Measurements from ENCODE around the gene ANO1. TPM values are rescaled to one million over a fixed set of nuclear protein-coding genes. Genes with fewer than 3 reads are reported as not detected.

ANO1 gene
- total RNA-seq (ENCODE audit: low replicate concordance): 0.36 TPM in 1 of 2 replicates, not detected in the other

DNA sequence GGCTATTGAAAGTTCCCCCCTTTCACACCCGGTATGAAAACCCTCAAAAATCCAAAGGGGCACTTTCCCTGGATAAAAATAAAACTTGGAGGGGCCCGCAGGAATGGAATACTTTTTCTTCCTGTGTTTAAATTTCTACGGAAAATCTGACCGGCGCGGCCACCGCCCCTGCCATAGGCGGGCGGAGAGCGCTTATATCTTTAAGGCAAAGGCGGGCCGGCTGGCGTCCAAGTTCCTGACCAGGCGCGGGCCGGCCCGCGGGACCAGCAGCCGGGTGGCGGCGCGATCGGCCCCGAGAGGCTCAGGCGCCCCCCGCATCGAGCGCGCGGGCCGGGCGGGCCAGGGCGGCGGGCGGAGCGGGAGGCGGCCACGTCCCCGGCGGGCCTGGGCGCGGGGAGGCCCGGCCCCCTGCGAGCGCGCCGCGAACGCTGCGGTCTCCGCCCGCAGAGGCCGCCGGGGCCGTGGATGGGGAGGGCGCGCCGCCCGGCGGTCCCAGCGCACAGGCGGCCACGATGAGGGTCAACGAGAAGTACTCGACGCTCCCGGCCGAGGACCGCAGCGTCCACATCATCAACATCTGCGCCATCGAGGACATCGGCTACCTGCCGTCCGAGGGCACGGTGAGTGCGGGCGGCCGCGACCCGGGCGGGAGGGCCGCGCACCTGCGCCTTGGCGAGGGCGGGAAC, at the start of gene ANO1:
TSS of gene ANO1 (plus strand) at position 223 of the 686 bp plus-strand sequence. CDS start at position 513, 290 bp downstream.
- no peak within 1 kb of the TSS for H3K4me3 ChIP-seq (ENCODE audit: low read depth, low read length)
- TF ChIP-seq CTCF (IDR thresholded peaks at IDR 0.05; ENCODE audit: insufficient read depth, low read length): no peak
- no peak for DNase-seq (ENCODE audit: low read depth)

GRCh38 chr11:70029115-70029860, 48.8 kb upstream of the ANO1 start:
- TF ChIP-seq CTCF (IDR thresholded peaks at IDR 0.05; ENCODE audit: insufficient read depth, low read length): no peak
- H3K4me3 ChIP-seq (ENCODE audit: low read depth, low read length): no peak overlapping the region

DNA sequence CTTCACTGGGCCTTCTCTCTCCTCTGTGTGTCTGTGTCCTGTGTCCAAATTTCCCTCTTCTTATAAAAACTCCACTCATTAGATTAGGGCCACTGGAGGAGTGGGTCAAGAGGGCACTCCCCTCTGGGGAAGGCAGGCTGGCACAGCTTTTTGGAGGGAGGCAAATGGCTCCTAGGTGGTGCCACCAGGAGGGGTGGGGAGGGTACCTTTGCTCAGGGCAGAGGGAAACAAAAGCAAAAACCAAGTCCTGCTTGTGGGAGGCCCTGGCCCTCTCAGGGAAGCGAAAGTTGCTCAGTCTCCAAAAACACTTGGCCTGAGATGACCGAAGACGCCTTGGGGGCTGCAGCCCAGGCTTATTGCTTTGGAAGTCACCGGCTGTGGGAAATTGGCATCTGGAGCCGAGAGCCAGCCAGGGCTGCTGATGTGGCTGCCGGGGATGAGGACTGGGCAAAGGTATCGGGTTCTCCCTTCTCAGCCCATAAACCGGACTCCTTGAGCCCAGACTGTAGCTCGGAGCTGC, 48.2 kb upstream of the ANO1 start:
- no peak for DNase-seq (ENCODE audit: low read depth)
- TF ChIP-seq CTCF (IDR thresholded peaks at IDR 0.05; ENCODE audit: insufficient read depth, low read length): no peak
- H3K4me3 ChIP-seq (ENCODE audit: low read depth, low read length): no peak overlapping the region

More at GRCh38 chr11:70029115-70029860, 48.8 kb upstream of the ANO1 start:
- no peak for DNase-seq (ENCODE audit: low read depth)

DNA sequence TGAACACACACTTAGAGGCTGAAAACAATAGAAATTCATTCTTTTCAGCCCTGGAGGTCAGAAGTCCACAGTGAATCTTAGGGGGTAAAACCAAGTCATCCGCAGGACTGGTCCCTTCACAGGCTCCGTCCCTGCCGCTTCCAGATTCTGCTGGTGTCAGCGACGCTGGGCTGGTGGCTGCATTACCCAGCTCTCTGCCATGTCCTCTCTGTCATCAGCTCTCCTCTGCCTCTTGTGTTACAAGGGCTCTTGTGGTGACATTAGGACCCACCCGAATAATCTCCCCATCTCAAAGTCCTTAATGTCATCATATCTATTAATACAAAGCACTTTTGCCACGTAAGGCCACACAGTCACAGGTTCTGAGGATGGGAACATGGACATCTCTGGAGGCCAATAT, 47.7 kb upstream of the ANO1 start:
- no peak for DNase-seq (ENCODE audit: low read depth)
- H3K4me3 ChIP-seq (ENCODE audit: low read depth, low read length): no peak overlapping the region
- TF ChIP-seq CTCF (IDR thresholded peaks at IDR 0.05; ENCODE audit: insufficient read depth, low read length): no peak

DNA sequence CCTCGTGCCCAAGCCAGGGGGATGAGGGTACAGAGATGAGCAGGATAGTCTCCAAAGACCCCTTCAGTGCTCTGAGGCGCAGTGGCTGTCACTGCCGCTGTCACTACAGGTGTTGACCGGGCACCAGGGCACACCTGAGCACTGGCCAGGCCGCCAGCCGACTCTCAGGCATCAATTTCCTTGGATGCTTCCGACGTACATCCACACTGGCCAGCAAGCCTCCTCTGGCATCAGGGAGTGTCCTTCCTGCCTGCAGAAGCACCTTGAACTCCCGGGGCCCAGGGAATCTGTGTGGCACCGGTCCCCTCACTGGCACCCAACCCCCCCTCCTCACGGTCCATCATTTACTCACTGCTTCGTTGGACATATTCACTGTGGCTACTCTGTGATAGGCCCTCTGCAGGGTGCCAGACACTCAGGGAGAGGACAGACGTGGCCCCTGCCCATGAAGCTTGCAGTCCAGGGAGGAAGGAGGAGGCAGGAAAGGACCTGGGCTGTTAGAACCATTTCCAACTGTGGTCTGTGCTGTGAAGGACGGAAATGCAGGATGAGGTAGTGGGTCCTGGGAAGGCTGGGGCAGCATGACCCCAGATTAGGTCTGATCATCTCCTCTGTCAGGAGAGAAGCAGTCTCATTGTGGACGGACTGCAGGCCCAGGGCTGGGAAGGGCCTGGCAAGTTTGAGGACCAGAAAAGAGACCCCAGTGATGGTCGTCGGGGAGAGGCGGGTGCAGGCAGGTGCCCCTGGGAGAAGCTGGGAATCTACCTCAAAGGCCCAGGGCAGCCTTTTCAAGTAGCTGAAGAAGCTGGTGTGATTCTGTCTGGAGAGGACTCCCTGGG, 46.3 kb upstream of the ANO1 start:
- no peak for TF ChIP-seq CTCF (IDR thresholded peaks at IDR 0.05; ENCODE audit: insufficient read depth, low read length)
- no peak for DNase-seq (ENCODE audit: low read depth)
- no peak overlapping the region for H3K4me3 ChIP-seq (ENCODE audit: low read depth, low read length)

DNA sequence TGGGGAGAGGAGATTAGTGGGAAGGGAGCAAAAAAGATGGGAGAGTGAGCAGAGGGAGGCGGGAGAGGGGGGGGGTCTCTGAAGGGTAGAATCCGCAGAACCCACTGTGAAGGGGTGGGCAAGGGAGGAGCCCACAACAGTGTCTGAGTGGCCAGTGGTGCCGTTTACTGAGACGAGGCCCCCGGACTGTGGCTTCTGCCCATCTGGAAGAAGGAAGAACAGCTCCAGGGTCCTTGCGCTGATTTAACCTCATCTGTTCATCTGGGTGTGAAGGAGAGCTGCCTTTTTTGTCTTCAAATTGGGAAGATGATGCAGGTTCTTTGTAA, 45.7 kb upstream of the ANO1 start:
- no peak overlapping the region for H3K4me3 ChIP-seq (ENCODE audit: low read depth, low read length)
- TF ChIP-seq CTCF (IDR thresholded peaks at IDR 0.05; ENCODE audit: insufficient read depth, low read length): no peak
- no peak for DNase-seq (ENCODE audit: low read depth)

All from fibroblast of the aortic adventitia (primary cell).